Measurements from ENCODE around the gene CD28.
A peak's percentile ranks its signal among the peaks of the same experiment; 100 is the strongest.

CD28 gene

DNA sequence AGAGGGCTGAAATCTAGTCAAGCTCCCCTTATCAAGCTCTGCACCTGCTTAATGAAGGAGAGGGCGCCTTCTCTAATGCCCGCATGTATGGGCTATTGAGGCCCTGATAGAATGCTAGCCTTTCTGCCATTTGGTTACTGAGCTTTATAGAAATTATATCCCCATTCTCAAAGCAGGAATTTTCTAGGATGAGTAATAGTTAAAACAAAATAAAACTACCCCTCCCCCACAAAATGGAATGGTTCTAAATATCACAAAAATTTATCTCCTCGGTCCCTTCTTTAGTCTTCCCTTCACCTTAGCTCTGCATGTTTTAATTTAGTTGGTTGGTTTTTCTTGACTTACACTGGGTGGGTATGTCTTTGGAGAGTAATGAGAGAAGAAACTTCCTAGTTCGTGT lies 37.7 kb downstream of the CD28 start:
- DNase-seq, result no peak
- ChIA-PET CTCF (no interaction called here), POLR2A (no interaction called here)
- no peaks in the 10 kb centered on the region for H3K27me3 ChIP-seq (replicated peaks in 2 of 5; ENCODE audit: control insufficient read depth in 4 of 5, insufficient read depth in 5 of 5, low read length in 4 of 5)
- no peaks in the 10 kb centered on the region for H3K9me3 ChIP-seq (ENCODE audit: control extremely low read depth in 1 of 5, control insufficient read depth in 4 of 5, insufficient read depth in 2 of 5, low read depth in 1 of 5, low read length in 4 of 5)
- no CpG with 5 or more reads among the region's 4 CpGs for WGBS (ENCODE audit: insufficient coverage)
- H3K4me3 ChIP-seq (ENCODE audit: control insufficient read depth in 1 of 7, extremely low read depth in 1 of 7, insufficient read depth in 4 of 7, low read depth in 2 of 7, low read length in 6 of 7), result no peak overlapping the region
- peaks cover 0 to 12% (median 2%) of the 10 kb centered on the region in 4 experiments for H3K4me1 ChIP-seq (ENCODE audit: control extremely low read depth in 1 of 4, control insufficient read depth in 4 of 4, insufficient read depth in 4 of 4, low read length in 3 of 4)
- H3K36me3 ChIP-seq (ENCODE audit: control insufficient read depth in 4 of 4, insufficient read depth in 4 of 4, low read length in 3 of 4), result no peaks in the 10 kb centered on the region
- H3K27ac ChIP-seq (ENCODE audit: insufficient read depth in 1 of 2, low read depth in 1 of 2, low read length in 2 of 2, poor library complexity in 1 of 2, severe bottlenecking in 2 of 2), result no peak overlapping the region

- CTCF ChIA-PET, result no interaction called here
- no peaks in the 10 kb centered on the region for H3K36me3 ChIP-seq (ENCODE audit: control insufficient read depth in 4 of 4, insufficient read depth in 4 of 4, low read length in 3 of 4)
- H3K27me3 ChIP-seq (replicated peaks in 2 of 5; ENCODE audit: control insufficient read depth in 4 of 5, insufficient read depth in 5 of 5, low read length in 4 of 5), result no peaks in the 10 kb centered on the region
- POLR2A ChIA-PET, result no interaction called here
- no peaks in the 10 kb centered on the region for H3K9me3 ChIP-seq (ENCODE audit: control extremely low read depth in 1 of 5, control insufficient read depth in 4 of 5, insufficient read depth in 2 of 5, low read depth in 1 of 5, low read length in 4 of 5)
- no CpG with 5 or more reads among the region's 1 CpG for WGBS (ENCODE audit: insufficient coverage)
- H3K4me3 ChIP-seq (ENCODE audit: control insufficient read depth in 1 of 7, extremely low read depth in 1 of 7, insufficient read depth in 4 of 7, low read depth in 2 of 7, low read length in 6 of 7), result no peak overlapping the region
- no peak for DNase-seq
- peaks cover 0 to 12% (median 2%) of the 10 kb centered on the region in 4 experiments for H3K4me1 ChIP-seq (ENCODE audit: control extremely low read depth in 1 of 4, control insufficient read depth in 4 of 4, insufficient read depth in 4 of 4, low read length in 3 of 4)
- no peak overlapping the region for H3K27ac ChIP-seq (ENCODE audit: insufficient read depth in 1 of 2, low read depth in 1 of 2, low read length in 2 of 2, poor library complexity in 1 of 2, severe bottlenecking in 2 of 2)
Measured at GRCh38 chr2:203745267-203745666, 38.8 kb downstream of the CD28 start.

GRCh38 chr2:203748331-203749126 lies 42.1 kb downstream of the CD28 start:
- 100% methylated on average over 2 of the region's 4 CpGs for WGBS (ENCODE audit: insufficient coverage)
- Histone ChIP-seq H3K36me3 (ENCODE audit: control insufficient read depth in 4 of 4, insufficient read depth in 4 of 4, low read length in 3 of 4) (no peaks in the 10 kb centered on the region), H3K4me1 (ENCODE audit: control extremely low read depth in 1 of 4, control insufficient read depth in 4 of 4, insufficient read depth in 4 of 4, low read length in 3 of 4) (no peaks in the 10 kb centered on the region), H3K27ac (ENCODE audit: insufficient read depth in 1 of 2, low read depth in 1 of 2, low read length in 2 of 2, poor library complexity in 1 of 2, severe bottlenecking in 2 of 2) (no peak overlapping the region), H3K9me3 (ENCODE audit: control extremely low read depth in 1 of 5, control insufficient read depth in 4 of 5, insufficient read depth in 2 of 5, low read depth in 1 of 5, low read length in 4 of 5) (no peaks in the 10 kb centered on the region), H3K4me3 (ENCODE audit: control insufficient read depth in 1 of 7, extremely low read depth in 1 of 7, insufficient read depth in 4 of 7, low read depth in 2 of 7, low read length in 6 of 7) (no peak overlapping the region), H3K27me3 (replicated peaks in 2 of 5; ENCODE audit: control insufficient read depth in 4 of 5, insufficient read depth in 5 of 5, low read length in 4 of 5) (no peaks in the 10 kb centered on the region)
- ChIA-PET POLR2A (no interaction called here), CTCF (interaction anchor here (0.6 to 1.1 kb wide), 2 partner anchors 33 to 324 kb away, joined by 3 read pairs; no protein-coding TSS in a partner anchor)
- DNase-seq, result no peak

- Histone ChIP-seq H3K27ac (ENCODE audit: insufficient read depth in 1 of 2, low read depth in 1 of 2, low read length in 2 of 2, poor library complexity in 1 of 2, severe bottlenecking in 2 of 2) (no peak overlapping the region), H3K4me1 (ENCODE audit: control extremely low read depth in 1 of 4, control insufficient read depth in 4 of 4, insufficient read depth in 4 of 4, low read length in 3 of 4) (no peaks in the 10 kb centered on the region), H3K36me3 (ENCODE audit: control insufficient read depth in 4 of 4, insufficient read depth in 4 of 4, low read length in 3 of 4) (no peaks in the 10 kb centered on the region), H3K4me3 (ENCODE audit: control insufficient read depth in 1 of 7, extremely low read depth in 1 of 7, insufficient read depth in 4 of 7, low read depth in 2 of 7, low read length in 6 of 7) (no peak overlapping the region), H3K27me3 (replicated peaks in 2 of 5; ENCODE audit: control insufficient read depth in 4 of 5, insufficient read depth in 5 of 5, low read length in 4 of 5) (no peaks in the 10 kb centered on the region), H3K9me3 (ENCODE audit: control extremely low read depth in 1 of 5, control insufficient read depth in 4 of 5, insufficient read depth in 2 of 5, low read depth in 1 of 5, low read length in 4 of 5) (no peaks in the 10 kb centered on the region)
- WGBS (ENCODE audit: insufficient coverage), result 100% methylated on average over 1 of the region's 6 CpGs
- POLR2A ChIA-PET, result no interaction called here
- CTCF ChIA-PET, result interaction anchor here (0.8 kb wide), 1 partner anchor 11 kb away, joined by 3 read pairs; no protein-coding TSS in a partner anchor
- DNase-seq, result no peak
Measured at GRCh38 chr2:203750346-203751068, 44.1 kb downstream of the CD28 start.

DNA sequence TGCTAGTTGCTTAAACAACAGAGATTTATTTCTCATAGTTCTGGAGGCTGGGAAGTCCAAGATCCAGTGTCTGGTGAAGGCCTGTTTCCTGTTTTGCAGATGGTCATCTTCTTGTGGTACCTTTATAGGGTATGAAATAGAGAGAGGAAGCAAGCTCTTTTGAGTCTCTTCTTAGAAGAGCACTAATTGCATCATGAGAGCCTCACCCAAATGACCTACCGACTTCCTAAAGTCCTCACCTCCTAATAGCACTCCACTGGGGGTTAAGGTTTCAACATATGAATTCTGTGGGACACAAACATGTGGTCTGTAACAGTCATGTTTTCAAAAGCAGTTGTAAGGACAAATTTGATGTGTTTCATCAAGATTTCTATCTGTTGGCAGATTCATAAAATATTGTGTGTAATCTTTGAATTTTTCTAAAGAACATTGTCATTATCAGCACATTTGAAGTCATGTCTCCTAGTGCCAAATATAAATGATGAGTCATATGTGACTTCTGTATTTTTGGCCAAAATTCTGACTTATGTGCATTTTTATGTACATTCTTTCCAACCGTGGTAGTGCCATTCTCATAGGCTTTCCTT lies 45.3 kb downstream of the CD28 start:
- H3K27me3 ChIP-seq (replicated peaks in 2 of 5; ENCODE audit: control insufficient read depth in 4 of 5, insufficient read depth in 5 of 5, low read length in 4 of 5), result no peaks in the 10 kb centered on the region
- no peaks in the 10 kb centered on the region for H3K36me3 ChIP-seq (ENCODE audit: control insufficient read depth in 4 of 4, insufficient read depth in 4 of 4, low read length in 3 of 4)
- ChIA-PET CTCF (no interaction called here), POLR2A (no interaction called here)
- no peaks in the 10 kb centered on the region for H3K4me1 ChIP-seq (ENCODE audit: control extremely low read depth in 1 of 4, control insufficient read depth in 4 of 4, insufficient read depth in 4 of 4, low read length in 3 of 4)
- no peak overlapping the region for H3K4me3 ChIP-seq (ENCODE audit: control insufficient read depth in 1 of 7, extremely low read depth in 1 of 7, insufficient read depth in 4 of 7, low read depth in 2 of 7, low read length in 6 of 7)
- WGBS (ENCODE audit: insufficient coverage), result 100% methylated on average over 1 of the region's 2 CpGs
- peaks cover 0 to 10% (median 3%) of the 10 kb centered on the region in 5 experiments for H3K9me3 ChIP-seq (ENCODE audit: control extremely low read depth in 1 of 5, control insufficient read depth in 4 of 5, insufficient read depth in 2 of 5, low read depth in 1 of 5, low read length in 4 of 5)
- H3K27ac ChIP-seq (ENCODE audit: insufficient read depth in 1 of 2, low read depth in 1 of 2, low read length in 2 of 2, poor library complexity in 1 of 2, severe bottlenecking in 2 of 2), result no peak overlapping the region
- DNase-seq, result peak in 2 of 3 donors; percentile 19 to 28

- ChIA-PET CTCF (no interaction called here), POLR2A (no interaction called here)
- H3K4me3 ChIP-seq (ENCODE audit: control insufficient read depth in 1 of 7, extremely low read depth in 1 of 7, insufficient read depth in 4 of 7, low read depth in 2 of 7, low read length in 6 of 7), result no peak overlapping the region
- WGBS (ENCODE audit: insufficient coverage), result no CpG with 5 or more reads among the region's 1 CpG
- peaks cover 0 to 10% (median 3%) of the 10 kb centered on the region in 5 experiments for H3K9me3 ChIP-seq (ENCODE audit: control extremely low read depth in 1 of 5, control insufficient read depth in 4 of 5, insufficient read depth in 2 of 5, low read depth in 1 of 5, low read length in 4 of 5)
- H3K4me1 ChIP-seq (ENCODE audit: control extremely low read depth in 1 of 4, control insufficient read depth in 4 of 4, insufficient read depth in 4 of 4, low read length in 3 of 4), result no peaks in the 10 kb centered on the region
- no peak overlapping the region for H3K27ac ChIP-seq (ENCODE audit: insufficient read depth in 1 of 2, low read depth in 1 of 2, low read length in 2 of 2, poor library complexity in 1 of 2, severe bottlenecking in 2 of 2)
- no peaks in the 10 kb centered on the region for H3K36me3 ChIP-seq (ENCODE audit: control insufficient read depth in 4 of 4, insufficient read depth in 4 of 4, low read length in 3 of 4)
- no peaks in the 10 kb centered on the region for H3K27me3 ChIP-seq (replicated peaks in 2 of 5; ENCODE audit: control insufficient read depth in 4 of 5, insufficient read depth in 5 of 5, low read length in 4 of 5)
- DNase-seq, result peak in 2 of 3 donors; percentile 26 to 33
Measured at GRCh38 chr2:203756161-203756560, 49.7 kb downstream of the CD28 start.
